GM12864 (cell line): ENCODE results near the gene SUCLG2.

Experiments
- DNase-seq: peaks from one replicate; pipeline ENCODE4 v3.0.0-alpha.2; 2011; ENCODE audit warnings: low read depth
- H3K4me3 ChIP-seq: 2 replicates; pipeline ENCODE4 v1.5.1; 2011; ENCODE audit warnings: mild to moderate bottlenecking, low read depth, low read length, control low read depth
- CTCF ChIP-seq: IDR thresholded peaks from 2 replicates; pipeline ENCODE4 v1.5.1; 2011; ENCODE audit warnings: low read depth, mild to moderate bottlenecking, moderate library complexity, low read length, control low read depth, inconsistent platforms; ENCODE audit errors: missing control alignments

Gene SUCLG2

DNA sequence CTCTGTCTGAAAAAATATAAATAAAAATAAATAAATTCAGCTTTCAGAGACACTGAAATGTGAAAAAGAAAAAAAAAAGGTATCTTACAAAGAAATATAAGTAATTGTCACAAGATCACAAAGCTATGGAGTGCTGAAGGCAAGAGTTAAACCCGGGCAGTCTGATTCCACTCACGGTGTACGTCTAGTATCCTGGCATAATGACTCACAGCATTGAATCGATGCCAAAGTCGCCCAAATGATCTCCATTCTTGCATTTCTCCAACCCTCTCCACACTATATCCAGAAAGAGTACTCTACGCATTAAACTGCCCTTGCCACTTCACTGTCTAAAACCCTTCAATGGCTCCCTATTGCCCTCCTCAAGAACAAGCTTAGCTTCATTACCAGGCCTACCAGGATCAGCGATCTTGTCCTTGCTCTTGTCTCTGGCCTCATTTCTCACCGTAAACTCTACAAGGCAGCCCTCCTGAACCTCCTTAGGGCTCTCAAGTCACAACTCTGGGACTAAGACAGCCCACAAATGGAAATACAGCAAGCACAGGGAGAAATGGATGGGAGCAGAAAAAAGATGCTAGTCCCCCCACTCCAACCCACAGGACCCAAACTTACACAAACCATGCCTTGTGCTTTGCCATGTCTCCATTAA, 7.7 kb downstream of the SUCLG2 start:
- H3K4me3 ChIP-seq, result no peak overlapping the region
- TF ChIP-seq CTCF, result no peak
- no peak for DNase-seq

DNA sequence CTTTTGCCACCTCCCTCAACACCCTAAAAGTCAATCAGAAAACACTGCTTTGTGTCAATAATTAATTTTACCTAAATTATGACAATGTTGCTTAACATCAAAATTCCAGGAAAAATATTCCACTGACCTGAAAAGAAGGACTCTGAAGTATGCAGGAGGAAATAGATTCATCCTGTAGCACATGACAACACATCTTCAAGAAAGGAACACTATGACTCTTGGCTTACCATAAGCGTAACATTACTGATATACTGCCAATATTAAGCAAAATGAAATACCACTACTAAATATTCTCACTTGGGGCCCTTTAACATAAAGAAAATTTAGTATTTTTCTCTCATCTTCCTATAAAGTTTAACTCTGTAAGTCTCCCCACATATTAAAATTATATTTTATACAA, 9.6 kb downstream of the SUCLG2 start:
- no peak for TF ChIP-seq CTCF
- no peak for DNase-seq

GRCh38 chr3:67642734-67643133, 11.7 kb downstream of the SUCLG2 start:
- TF ChIP-seq CTCF, result no peak
- no peak overlapping the region for H3K4me3 ChIP-seq
- no peak for DNase-seq

More for the DNA sequence above, 9.6 kb downstream of the SUCLG2 start:
- no peak overlapping the region for H3K4me3 ChIP-seq

DNA sequence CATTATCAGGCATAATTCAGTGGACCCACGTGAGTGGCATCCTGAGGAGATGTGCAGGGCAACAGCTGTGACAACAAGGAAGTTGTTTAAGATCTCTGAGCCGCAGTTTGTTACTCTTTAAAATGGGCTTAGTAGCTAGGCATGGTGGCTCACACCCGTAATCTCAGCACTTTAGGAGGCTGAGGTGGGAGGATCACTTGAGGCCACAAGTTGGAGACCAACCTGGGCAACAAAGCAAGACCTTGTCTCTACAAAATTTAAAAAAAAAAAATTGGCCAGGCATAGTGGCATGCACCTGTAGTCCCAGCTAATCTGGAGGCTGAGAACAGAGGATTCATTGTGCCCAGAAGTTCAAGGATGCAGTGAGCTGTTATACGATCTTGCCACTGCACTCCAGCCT, 12.2 kb downstream of the SUCLG2 start:
- DNase-seq, result no peak
- no peak for TF ChIP-seq CTCF
- no peak overlapping the region for H3K4me3 ChIP-seq

GRCh38 chr3:67641451-67641850, 13.0 kb downstream of the SUCLG2 start:
- no peak overlapping the region for H3K4me3 ChIP-seq
- no peak for DNase-seq
- TF ChIP-seq CTCF, result no peak

DNA sequence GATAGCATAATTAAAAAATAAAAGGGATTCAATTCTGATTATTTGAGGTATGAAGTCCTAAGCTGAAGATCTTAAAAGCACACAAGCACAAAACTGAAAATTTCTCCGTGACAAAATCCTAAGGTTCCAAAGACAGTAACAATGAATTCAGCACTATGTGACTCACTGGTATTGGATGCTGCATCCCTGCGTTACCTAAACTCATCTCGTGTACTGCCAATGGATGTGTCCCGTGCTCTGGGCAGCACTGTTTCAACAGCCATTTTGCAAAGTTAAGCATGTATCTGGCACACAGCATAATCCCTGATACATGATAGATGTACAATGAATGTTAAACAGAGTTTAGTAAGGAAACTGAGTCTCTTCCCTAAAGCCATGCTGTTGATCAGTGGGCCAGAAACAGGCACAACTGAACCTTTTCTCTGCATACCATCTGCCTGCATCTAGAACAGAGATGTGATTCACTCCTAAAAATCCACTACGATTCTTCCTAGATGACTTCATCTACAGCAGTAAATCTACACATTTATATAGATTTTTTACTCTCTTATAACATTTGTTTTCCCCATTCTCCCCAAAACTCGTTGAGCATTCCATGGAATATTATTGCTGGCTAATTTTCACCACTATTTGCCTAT, 14.3 kb downstream of the SUCLG2 start:
- H3K4me3 ChIP-seq, result no peak overlapping the region
- TF ChIP-seq CTCF, result no peak
- no peak for DNase-seq

GRCh38 chr3:67637255-67637900, 17.0 kb downstream of the SUCLG2 start:
- no peak for TF ChIP-seq CTCF
- H3K4me3 ChIP-seq, result no peak overlapping the region
- no peak for DNase-seq
